HG02759 (cell line): ENCODE results near the gene HTR1D.

Experiments
- ATAC-seq: cut with Tn5 transposase; IDR thresholded peaks from one replicate; pipeline ENCODE4 v1.9.1; 2021; ENCODE audit warnings: mild to moderate bottlenecking, moderate library complexity; ENCODE audit not compliant: unreplicated experiment

The HTR1D gene

GRCh38 chr1:23187637-23188036 lies 29.7 kb downstream of the HTR1D start:
- no peak for ATAC-seq

- no peak for ATAC-seq
Measured at GRCh38 chr1:23185381-23185780, 31.9 kb downstream of the HTR1D start.

- no peak for ATAC-seq
Measured at GRCh38 chr1:23184212-23184934, 32.9 kb downstream of the HTR1D start.

GRCh38 chr1:23179862-23180261 lies 37.4 kb downstream of the HTR1D start:
- no peak for ATAC-seq

GRCh38 chr1:23178950-23179349 lies 38.4 kb downstream of the HTR1D start:
- ATAC-seq = no peak

- ATAC-seq = no peak
Measured at GRCh38 chr1:23178414-23178813, 38.9 kb downstream of the HTR1D start.

- peak; percentile 86 for ATAC-seq
Measured at GRCh38 chr1:23177438-23178380, 39.6 kb downstream of the HTR1D start.

- no peak for ATAC-seq
Measured at GRCh38 chr1:23177031-23177430, 40.3 kb downstream of the HTR1D start.

- no peak for ATAC-seq
Measured at GRCh38 chr1:23174426-23175110, 42.7 kb downstream of the HTR1D start.

GRCh38 chr1:23171181-23171755 lies 46.0 kb downstream of the HTR1D start:
- no peak for ATAC-seq

- no peak for ATAC-seq
Measured at GRCh38 chr1:23169727-23170335, 47.5 kb downstream of the HTR1D start.

GRCh38 chr1:23169195-23169575 lies 48.1 kb downstream of the HTR1D start:
- ATAC-seq = no peak

GRCh38 chr1:23168445-23169194 lies 48.7 kb downstream of the HTR1D start, which contains the start of gene LUZP1:
LUZP1 (minus strand) TSS chr1:23168856.
- ATAC-seq = peak; percentile 75

GRCh38 chr1:23168079-23168444 lies 49.2 kb downstream of the HTR1D start:
- ATAC-seq = peak; percentile 21

- ATAC-seq = peak; percentile 16
Measured at GRCh38 chr1:23167353-23168078, 49.8 kb downstream of the HTR1D start.

GRCh38 chr1:23166854-23167253 lies 50.4 kb downstream of the HTR1D start:
- ATAC-seq = no peak

- ATAC-seq = no peak
Measured at GRCh38 chr1:23163395-23163794, 53.9 kb downstream of the HTR1D start.

- ATAC-seq = no peak
Measured at GRCh38 chr1:23159963-23160877, 57.1 kb downstream of the HTR1D start.
